IMR-90 (cell line): ENCODE results near the gene BSPRY. TPM values are rescaled to one million over a fixed set of nuclear protein-coding genes. Genes with fewer than 3 reads are reported as not detected.

Experiments
- ATAC-seq: fragments of 200-7000 bp; cut with Tn5 transposase; 2 replicates; pipeline ENCODE4 v1.9.1; 2020; ENCODE audit warnings: low read depth, mild to moderate bottlenecking, moderate library complexity
- BruUV-seq: library from RNA; stranded (reverse); fragments of 400-500 nt; replicated peaks from 2 replicates; lab custom pipeline; 2021; lab: Mats Ljungman, UMichigan
- CTCF ChIA-PET: fragments of 300-600 bp; formaldehyde crosslinking; extraction: SDS; loops from one replicate; lab custom pipeline; 2021; ENCODE audit warnings: antibody characterized with exemption; lab: Yijun Ruan, JAX
- POLR2A ChIA-PET: fragments of 300-600 bp; sonication (Branson Sonifier 250); formaldehyde crosslinking; loops from one replicate; lab custom pipeline; 2022; ENCODE audit warnings: antibody characterized with exemption; ENCODE audit not compliant: unreplicated experiment; lab: Charles Lee
- DNase-seq: peaks from one replicate; pipeline ENCODE4 v3.0.0; 2013
- H2AFZ ChIP-seq: replicated peaks from 2 replicates; pipeline ENCODE3; 2013; ENCODE audit warnings: low read length, mild to moderate bottlenecking; ENCODE audit not compliant: poor library complexity
- H2AK5ac ChIP-seq: 2 replicates; pipeline ENCODE4 v1.6.1; 2013; ENCODE audit warnings: low read depth, low read length, inconsistent platforms
- H2AK9ac ChIP-seq: replicated peaks from 2 replicates; pipeline ENCODE3; 2013; ENCODE audit warnings: mild to moderate bottlenecking, low read depth, low read length, moderate library complexity; ENCODE audit not compliant: poor library complexity
- H2BK120ac ChIP-seq: 2 replicates; pipeline ENCODE4 v1.6.1; 2013; ENCODE audit warnings: low read depth, low read length, inconsistent platforms
- H2BK15ac ChIP-seq: 3 replicates; pipeline ENCODE4 v1.6.1; 2013; ENCODE audit warnings: low read depth, low read length, inconsistent platforms
- H2BK20ac ChIP-seq: 2 replicates; pipeline ENCODE4 v1.6.1; 2013; ENCODE audit warnings: low read depth, mild to moderate bottlenecking, inconsistent platforms, low read length, moderate library complexity
- H2BK5ac ChIP-seq: 2 replicates; pipeline ENCODE4 v1.6.1; 2013; ENCODE audit warnings: mild to moderate bottlenecking, low read depth, low read length, inconsistent platforms; ENCODE audit not compliant: poor library complexity, severe bottlenecking
- H3K14ac ChIP-seq: replicated peaks from 2 replicates; pipeline ENCODE4 v1.6.1; 2013; ENCODE audit warnings: low read depth, low read length, inconsistent platforms
- H3K18ac ChIP-seq: 2 replicates; pipeline ENCODE4 v1.6.1; 2013; ENCODE audit warnings: low read depth, low read length, control low read depth
- H3K23ac ChIP-seq: 2 replicates; pipeline ENCODE4 v1.6.1; 2013; ENCODE audit warnings: low read depth, low read length, inconsistent platforms
- H3K27ac ChIP-seq: 2 replicates; pipeline ENCODE4 v1.5.1; 2013; ENCODE audit warnings: mild to moderate bottlenecking, control low read depth, low read length; ENCODE audit not compliant: insufficient read depth
- H3K27me3 ChIP-seq: 2 replicates; pipeline ENCODE4 v1.6.1; 2013; ENCODE audit warnings: low read length; ENCODE audit not compliant: control insufficient read depth, insufficient read depth
- H3K36me3 ChIP-seq: 2 replicates; pipeline ENCODE4 v1.6.1; 2013; ENCODE audit warnings: low read length, mixed read lengths; ENCODE audit not compliant: control insufficient read depth, insufficient read depth
- H3K4ac ChIP-seq: 2 replicates; pipeline ENCODE4 v1.6.1; 2013; ENCODE audit warnings: low read depth, low read length, inconsistent platforms
- H3K4me1 ChIP-seq: 2 replicates; pipeline ENCODE4 v1.6.1; 2013; ENCODE audit warnings: low read length, mixed read lengths; ENCODE audit not compliant: control insufficient read depth, insufficient read depth
- H3K4me2 ChIP-seq: 2 replicates; pipeline ENCODE4 v1.6.1; 2013; ENCODE audit warnings: low read depth, mild to moderate bottlenecking, control low read depth, low read length, moderate library complexity
- H3K4me3 ChIP-seq: 2 replicates; pipeline ENCODE4 v1.5.1; 2013; ENCODE audit warnings: low read depth, mild to moderate bottlenecking, control low read depth, low read length, moderate library complexity; ENCODE audit not compliant: insufficient read depth
- H3K56ac ChIP-seq: 2 replicates; pipeline ENCODE4 v1.6.1; 2013; ENCODE audit warnings: low read length, inconsistent platforms; ENCODE audit not compliant: insufficient read depth; ENCODE audit errors: extremely low read depth
- H3K79me1 ChIP-seq, 2 experiments: 2 replicates each; pipeline ENCODE4 v1.6.1; 2013; ENCODE audit warnings: low read length in 2 of 2, inconsistent platforms in 1 of 2, low read depth in 1 of 2
- H3K9ac ChIP-seq: 2 replicates; pipeline ENCODE4 v1.6.1; 2013; ENCODE audit warnings: low read depth, low read length, control low read depth
- H3K9me1 ChIP-seq: 2 replicates; pipeline ENCODE4 v1.6.1; 2013; ENCODE audit warnings: low read length, inconsistent platforms; ENCODE audit not compliant: insufficient read depth
- H3K9me3 ChIP-seq: 2 replicates; pipeline ENCODE4 v1.6.1; 2013; ENCODE audit warnings: low read length; ENCODE audit not compliant: control insufficient read depth, insufficient read depth
- H4K20me1 ChIP-seq: 2 replicates; pipeline ENCODE4 v1.6.1; 2013; ENCODE audit warnings: low read length, inconsistent platforms; ENCODE audit not compliant: insufficient read depth
- H4K5ac ChIP-seq: 2 replicates; pipeline ENCODE4 v1.6.1; 2013; ENCODE audit warnings: mild to moderate bottlenecking, low read depth, low read length, control low read depth
- H4K8ac ChIP-seq, 2 experiments: 2 replicates each; pipeline ENCODE4 v1.6.1; 2013; ENCODE audit warnings: low read depth in 2 of 2, low read length in 2 of 2, control low read depth in 1 of 2, inconsistent platforms in 1 of 2
- H4K91ac ChIP-seq: 2 replicates; pipeline ENCODE4 v1.6.1; 2013; ENCODE audit warnings: low read depth, low read length, inconsistent platforms; ENCODE audit not compliant: insufficient read depth
- ELK1 ChIP-seq: fragments of 150-350 bp; IDR thresholded peaks from 2 replicates; pipeline ENCODE4 v1.6.1; 2016; ENCODE audit warnings: low read depth, mild to moderate bottlenecking, low read length, moderate library complexity, borderline replicate concordance
- MAFK ChIP-seq: IDR thresholded peaks from 2 replicates; pipeline ENCODE4 v1.6.1; 2012; ENCODE audit warnings: low read depth, low read length, improper control_type of control experiment
- MAZ ChIP-seq: IDR thresholded peaks from 2 replicates; pipeline ENCODE4 v1.6.1; 2012; ENCODE audit warnings: low read depth, mild to moderate bottlenecking, low read length, improper control_type of control experiment, moderate library complexity, borderline replicate concordance
- NFE2L2 ChIP-seq: fragments of 150-350 bp; IDR thresholded peaks from 2 replicates; pipeline ENCODE4 v1.6.1; 2016; ENCODE audit warnings: low read depth, mild to moderate bottlenecking, low read length
- RFX5 ChIP-seq: IDR thresholded peaks from 2 replicates; pipeline ENCODE4 v1.8.0; 2012; ENCODE audit warnings: low read depth, mild to moderate bottlenecking, low read length, moderate library complexity
- SMC3 ChIP-seq: fragments of 150-350 bp; IDR thresholded peaks from 2 replicates; pipeline ENCODE4 v1.6.1; 2016; ENCODE audit warnings: low read depth, mild to moderate bottlenecking, antibody characterized with exemption, low read length, moderate library complexity
- WGBS, 2 experiments: methylation state at CpG; one replicate each; pipeline versions ENCODE4 v1.1.5 to v1.1.7; 2013; ENCODE audit warnings: missing lambda C conversion rate in 2 of 2; ENCODE audit not compliant: insufficient read length in 1 of 2; ENCODE audit errors: extremely low coverage in 2 of 2; 5-methylcytosine and 5-hydroxymethylcytosine counted together
- dilution Hi-C: fragments of 300-500 bp; cut with HindIII; formaldehyde crosslinking; loops from one replicate; pipeline ENCODE4 v1.14.3; 2018; ENCODE audit warnings: low sequenced_read_pairs; ENCODE audit not compliant: unreplicated experiment
- in situ Hi-C: fragments of 300-500 bp; cut with MboI; formaldehyde crosslinking; loops from 3 replicates; pipeline ENCODE4 v1.14.3; 2019; ENCODE audit warnings: low sequenced_read_pairs, inconsistent platforms, mixed read lengths
- intact Hi-C: fragments of 100-400 bp; cut with micrococcal nuclease; formaldehyde crosslinking; loops from 2 replicates; pipeline ENCODE4 v1.10.0; 2022
- polyA plus RNA-seq, 3 experiments: library from polyadenylated mRNA; depleted of rRNA; stranded (reverse); fragments of >200 nt; gene quantifications; 2 replicates each; pipeline ENCODE4 v1.2.3, GENCODE V29; 2012; ENCODE audit warnings: low replicate concordance in 1 of 3
- total RNA-seq: library from RNA; depleted of rRNA; stranded (reverse); fragments of >200 nt; gene quantifications from 2 replicates; pipeline ENCODE4 v1.2.3, GENCODE V29; 2012

The BSPRY gene
- total and polyA plus RNA-seq, 2 of the 4 experiments (the other 2 are of a cell fraction), result not detected

DNA sequence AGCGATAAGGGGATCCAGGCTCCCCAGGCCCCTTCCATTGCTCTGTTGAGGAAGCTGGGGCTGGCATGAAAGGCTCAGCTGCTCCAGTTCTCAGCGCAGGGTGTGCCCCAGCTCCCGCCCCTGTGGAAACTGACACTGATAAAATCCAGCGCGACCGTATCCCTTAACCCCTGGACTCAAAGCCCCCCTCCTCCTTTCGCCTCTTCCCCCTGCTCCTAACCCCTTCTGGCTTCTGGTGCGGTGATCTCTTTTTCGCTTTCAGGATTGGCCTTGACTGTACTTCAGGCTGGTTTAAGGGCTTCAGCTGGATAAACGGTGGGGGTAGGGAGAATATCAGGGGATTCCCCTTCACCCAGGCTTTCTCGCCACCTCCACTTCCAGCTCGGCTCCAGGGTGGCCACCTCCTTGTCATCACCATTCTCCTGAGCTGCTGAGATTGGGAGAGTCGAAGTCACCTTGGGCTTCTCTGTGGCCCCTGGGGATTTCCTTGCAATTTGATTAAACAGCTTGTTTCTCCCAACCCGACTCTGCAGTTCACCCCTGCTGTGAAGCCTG is 843 bp downstream of the BSPRY start:
- H3K14ac ChIP-seq, result no peak overlapping the region
- no peak overlapping the region for H2AK5ac ChIP-seq
- H3K9me1 ChIP-seq, result no peaks in the 10 kb centered on the region
- dilution Hi-C loops, result no loop called here
- H2BK120ac ChIP-seq, result no peak overlapping the region
- H2BK15ac ChIP-seq, result no peak overlapping the region
- no CpG with 5 or more reads among the region's 14 CpGs for WGBS, 2 experiments
- H3K9me3 ChIP-seq, result no peaks in the 10 kb centered on the region
- H3K56ac ChIP-seq, result no peak overlapping the region
- H2BK5ac ChIP-seq, result no peak overlapping the region
- H3K27ac ChIP-seq, result no peak overlapping the region
- no TSS peak for BruUV-seq
- POLR2A ChIA-PET, result no interaction called here
- peak overlapping the region; percentile 8; the same call in 1 of the 2 replicates for H3K23ac ChIP-seq
- no peak overlapping the region for H4K8ac ChIP-seq
- H3K18ac ChIP-seq, result no peak overlapping the region
- ATAC-seq, result no peak
- no peak overlapping the region for H3K9ac ChIP-seq
- H3K4me2 ChIP-seq, result no peak overlapping the region
- in situ Hi-C loops, result no loop called here
- CTCF ChIA-PET, result no interaction called here
- H2AK9ac ChIP-seq, result no peak overlapping the region
- H4K91ac ChIP-seq, result no peak overlapping the region
- H3K79me1 ChIP-seq, result no peaks in the 10 kb centered on the region
- H4K5ac ChIP-seq, result no peak overlapping the region
- H3K4me3 ChIP-seq, result no peak overlapping the region
- no peaks in the 10 kb centered on the region for H3K4me1 ChIP-seq
- H4K20me1 ChIP-seq, result no peaks in the 10 kb centered on the region
- DNase-seq, result no peak
- TF ChIP-seq NFE2L2 (no peak), MAFK (no peak), RFX5 (no peak), ELK1 (no peak), MAZ (no peak), SMC3 (no peak)
- no peak overlapping the region for H2AFZ ChIP-seq
- H3K27me3 ChIP-seq, result peaks cover 72% of the 10 kb centered on the region
- H2BK20ac ChIP-seq, result no peak overlapping the region
- H3K4ac ChIP-seq, result no peak overlapping the region
- intact Hi-C loops, result no loop called here
- no peaks in the 10 kb centered on the region for H3K36me3 ChIP-seq
